H1 (cell line): ENCODE measurements around the gene PIAS3. TPM values are rescaled to one million over a fixed set of nuclear protein-coding genes. Genes with fewer than 3 reads are reported as not detected.

Experiments used
- CTCF ChIA-PET: fragments of 300-600 bp; sonication (Branson Sonifier 250); formaldehyde crosslinking; loops from one replicate; lab custom pipeline; 2021; ENCODE audit not compliant: partially characterized antibody; lab: Charles Lee
- POLR2A ChIA-PET: fragments of 300-600 bp; sonication (Branson Sonifier 250); formaldehyde crosslinking; loops from one replicate; lab custom pipeline; 2021; ENCODE audit warnings: inconsistent platforms; ENCODE audit not compliant: partially characterized antibody; lab: Charles Lee
- DNase-seq, 2 experiments: peaks; one replicate each; pipeline versions ENCODE4 v3.0.0 to v3.0.0-alpha.2; 2010 to 2022; ENCODE audit warnings: low spot score in 2 of 2, low read depth in 1 of 2, mixed read lengths in 1 of 2
- FAIRE-seq: peaks from 2 replicates; lab custom pipeline; 2011; peaks lifted over from hg19 to GRCh38; lab: Jason Lieb, UNC
- H2AFZ ChIP-seq: 2 replicates; pipeline ENCODE4 v1.8.1; 2012; ENCODE audit warnings: low read length, inconsistent platforms
- H2AK5ac ChIP-seq: 2 replicates; pipeline ENCODE4 v1.6.1; 2013; ENCODE audit warnings: low read depth, low read length
- H2BK120ac ChIP-seq: replicated peaks from 2 replicates; pipeline ENCODE3; 2013; ENCODE audit warnings: low read depth, low read length, inconsistent platforms
- H2BK12ac ChIP-seq: 2 replicates; pipeline ENCODE4 v1.6.1; 2013; ENCODE audit warnings: low read depth, low read length
- H2BK15ac ChIP-seq: 2 replicates; pipeline ENCODE4 v1.6.1; 2013; ENCODE audit warnings: low read length
- H2BK20ac ChIP-seq: 2 replicates; pipeline ENCODE4 v1.6.1; 2013; ENCODE audit warnings: low read length
- H2BK5ac ChIP-seq: 2 replicates; pipeline ENCODE4 v1.6.1; 2013; ENCODE audit warnings: low read depth, low read length
- H3K14ac ChIP-seq: 2 replicates; pipeline ENCODE4 v1.6.1; 2013; ENCODE audit warnings: inconsistent platforms; ENCODE audit not compliant: insufficient read length
- H3K18ac ChIP-seq: 2 replicates; pipeline ENCODE4 v1.6.1; 2013; ENCODE audit warnings: low read length; ENCODE audit errors: extremely low read depth
- H3K23ac ChIP-seq: 2 replicates; pipeline ENCODE4 v1.6.1; 2013; ENCODE audit warnings: inconsistent platforms; ENCODE audit not compliant: insufficient read length
- H3K23me2 ChIP-seq: 2 replicates; pipeline ENCODE4 v1.6.1; 2013; ENCODE audit warnings: low read depth, low read length
- H3K27ac ChIP-seq: 2 replicates; pipeline ENCODE4 v1.6.1; 2011; ENCODE audit warnings: low read depth, low read length, inconsistent platforms
- H3K27me3 ChIP-seq, 4 experiments: replicated peaks in 1 of 4; 1 replicate in 1 of 4; 2 replicates in 3 of 4; pipeline versions ENCODE4 v1.6.1 to v1.8.1; 2011 to 2013; ENCODE audit warnings: low read length in 3 of 4, mild to moderate bottlenecking in 3 of 4, inconsistent platforms in 2 of 4, mixed read lengths in 2 of 4, moderate library complexity in 1 of 4; ENCODE audit not compliant: control insufficient read depth in 3 of 4, insufficient read depth in 3 of 4; ENCODE audit errors: extremely low read depth in 1 of 4
- H3K36me3 ChIP-seq, 4 experiments: 2 replicates each; pipeline versions ENCODE4 v1.6.1 to v1.8.1; 2011 to 2013; ENCODE audit warnings: mild to moderate bottlenecking in 4 of 4, low read length in 3 of 4, moderate library complexity in 2 of 4, control low read depth in 1 of 4, inconsistent platforms in 1 of 4; ENCODE audit not compliant: insufficient read depth in 4 of 4, control insufficient read depth in 2 of 4
- H3K4ac ChIP-seq: replicated peaks from 2 replicates; pipeline ENCODE3; 2013; ENCODE audit warnings: low read length, low read depth, mixed read lengths, inconsistent platforms; ENCODE audit not compliant: insufficient read length
- H3K4me1 ChIP-seq, 4 experiments: replicated peaks in 1 of 4; 1 replicate in 1 of 4; 2 replicates in 3 of 4; pipeline versions ENCODE4 v1.6.1 to v1.8.1; 2011 to 2013; ENCODE audit warnings: low read length in 3 of 4, inconsistent platforms in 2 of 4, mixed read lengths in 1 of 4; ENCODE audit not compliant: insufficient read depth in 4 of 4, control insufficient read depth in 3 of 4
- H3K4me2 ChIP-seq, 2 experiments: 2 replicates each; pipeline versions ENCODE4 v1.6.1 to v1.8.1; 2011 to 2013; ENCODE audit warnings: low read depth in 2 of 2, low read length in 2 of 2, control low read depth in 1 of 2, inconsistent platforms in 1 of 2, mild to moderate bottlenecking in 1 of 2; ENCODE audit not compliant: insufficient read depth in 1 of 2
- H3K4me3 ChIP-seq, 4 experiments: fragments of 200-600, 300-600 bp in 1 of 4; sonication (generic), shearing (Covaris generic), sonication (Bioruptor Twin) in 1 of 4; 2 replicates each; pipeline versions ENCODE4 v1.5.1 to v1.8.1; 2011 to 2016; ENCODE audit warnings: low read length in 4 of 4, low read depth in 3 of 4, control low read depth in 2 of 4, inconsistent platforms in 2 of 4, mild to moderate bottlenecking in 2 of 4, mixed read lengths in 1 of 4, moderate library complexity in 1 of 4; ENCODE audit not compliant: insufficient read depth in 2 of 4; ENCODE audit errors: extremely low read depth in 1 of 4
- H3K56ac ChIP-seq: replicated peaks from 2 replicates; pipeline ENCODE3; 2013; ENCODE audit warnings: low read depth, mild to moderate bottlenecking, mixed read lengths, low read length, inconsistent platforms; ENCODE audit not compliant: insufficient read length
- H3K79me1 ChIP-seq: 2 replicates; pipeline ENCODE4 v1.6.1; 2013; ENCODE audit warnings: low read depth, low read length, control low read depth
- H3K79me2 ChIP-seq, 2 experiments: 2 replicates each; pipeline versions ENCODE4 v1.6.1 to v1.8.1; 2012 to 2013; ENCODE audit warnings: low read length in 2 of 2, mild to moderate bottlenecking in 2 of 2, inconsistent platforms in 1 of 2; ENCODE audit not compliant: insufficient read depth in 2 of 2, control insufficient read depth in 1 of 2
- H3K9ac ChIP-seq, 4 experiments: replicated peaks in 1 of 4; 1 replicate in 1 of 4; 2 replicates in 3 of 4; pipeline versions ENCODE4 v1.6.1 to v1.8.1; 2011 to 2013; ENCODE audit warnings: low read depth in 3 of 4, low read length in 3 of 4, control low read depth in 2 of 4, mild to moderate bottlenecking in 2 of 4, moderate library complexity in 2 of 4, inconsistent platforms in 1 of 4; ENCODE audit errors: extremely low read depth in 1 of 4
- H3K9me3 ChIP-seq, 2 experiments: 2 replicates each; pipeline versions ENCODE4 v1.6.1 to v1.8.1; 2012 to 2013; ENCODE audit warnings: mild to moderate bottlenecking in 2 of 2, moderate library complexity in 2 of 2, control low read depth in 1 of 2, inconsistent platforms in 1 of 2, low read depth in 1 of 2, low read length in 1 of 2, mixed read lengths in 1 of 2; ENCODE audit not compliant: insufficient read depth in 2 of 2
- H4K20me1 ChIP-seq, 2 experiments: replicated peaks in 1 of 2; 2 replicates each; pipeline versions ENCODE3 to v1.8.1; 2011 to 2013; ENCODE audit warnings: inconsistent platforms in 2 of 2, low read length in 2 of 2, mild to moderate bottlenecking in 1 of 2; ENCODE audit not compliant: insufficient read depth in 2 of 2, control insufficient read depth in 1 of 2
- H4K5ac ChIP-seq: 2 replicates; pipeline ENCODE4 v1.6.1; 2013; ENCODE audit warnings: low read length, low read depth, mixed read lengths, inconsistent platforms; ENCODE audit not compliant: insufficient read length
- H4K8ac ChIP-seq: 2 replicates; pipeline ENCODE4 v1.8.0; 2013; ENCODE audit warnings: mild to moderate bottlenecking, moderate library complexity, low read length, inconsistent platforms; ENCODE audit not compliant: insufficient read depth; ENCODE audit errors: extremely low read depth
- H4K91ac ChIP-seq: replicated peaks from 2 replicates; pipeline ENCODE3; 2013; ENCODE audit warnings: low read length, mixed read lengths, inconsistent platforms; ENCODE audit not compliant: insufficient read length
- ASH2L ChIP-seq: fragments of 200-600, 300-600 bp; sonication (generic); IDR thresholded peaks from one replicate; pipeline ENCODE4 v1.7.1; 2017; ENCODE audit warnings: low read length
- CHD1 ChIP-seq: IDR thresholded peaks from 2 replicates; pipeline ENCODE4 v1.6.1; 2012; ENCODE audit warnings: low read depth, low read length, improper control_type of control experiment
- E2F6 ChIP-seq: IDR thresholded peaks from 2 replicates; pipeline ENCODE4 v1.6.1; 2012; ENCODE audit warnings: inconsistent platforms
- GABPA ChIP-seq: IDR thresholded peaks from 2 replicates; pipeline ENCODE4 v1.6.1; 2011; ENCODE audit warnings: mild to moderate bottlenecking, low read length, moderate library complexity, borderline replicate concordance; ENCODE audit not compliant: insufficient read depth
- RBBP5 ChIP-seq: IDR thresholded peaks from 2 replicates; pipeline ENCODE4 v1.7.1; 2012; ENCODE audit warnings: low read depth, mild to moderate bottlenecking, inconsistent platforms, low read length, moderate library complexity, borderline replicate concordance
- SP1 ChIP-seq: IDR thresholded peaks from 2 replicates; pipeline ENCODE4 v1.6.1; 2011; ENCODE audit warnings: low read depth, low read length
- WGBS, 2 experiments: shearing (Covaris generic) in 1 of 2; methylation state at CpG; one replicate each; pipeline versions ENCODE4 v1.1.6 to v1.1.7; 2013 to 2015; ENCODE audit warnings: low lambda C conversion rate in 2 of 2, mixed read lengths in 2 of 2, inconsistent platforms in 1 of 2, low coverage in 1 of 2, missing lambda C conversion rate in 1 of 2; ENCODE audit not compliant: insufficient replicate concordance in 2 of 2, insufficient coverage in 1 of 2, insufficient read length in 1 of 2; ENCODE audit errors: extremely low coverage in 1 of 2, missing lambda C conversion rate in 1 of 2; 5-methylcytosine and 5-hydroxymethylcytosine counted together
- polyA plus RNA-seq, 7 experiments: library from polyadenylated mRNA; depleted of rRNA in 3 of 7; stranded (reverse) in 5 of 7; unstranded in 2 of 7; fragments of >200 nt in 5 of 7; fragments of 200-250 nt in 2 of 7; gene quantifications; 1 replicate in 5 of 7; 2 replicates in 1 of 7; 4 replicates in 1 of 7; pipeline versions ENCODE4 v1.2.1 to v1.2.3, GENCODE V29; 2011 to 2013; ENCODE audit warnings: missing spikeins in 2 of 7, mixed read lengths in 2 of 7
- total RNA-seq: library from RNA; stranded (reverse); fragmentation: NEBNext Ultra II Directional; extraction: Animal tissue kit (Norgen Biotek cat#: 25700); gene quantifications from 2 replicates; pipeline ENCODE4 v1.2.1, GENCODE V29; 2021

Gene PIAS3
- total and polyA plus RNA-seq, 2 of the 8 experiments (the other 6 are each of a cell fraction or from before 2014, with no cell fraction given), result 36.7 to 49.9 TPM

GRCh38 chr1:145863282-145864018 lies 4.6 kb upstream of the PIAS3 start:
- H2AFZ ChIP-seq, result no peak overlapping the region
- CTCF ChIA-PET, result interaction anchor here (0.7 to 12.9 kb wide), 7 partner anchors 9 to 151 kb away, joined by 3 to 214 read pairs (median 4); partner anchors contain the start of gene NUDT17

More at GRCh38 chr1:145863282-145864018, 4.6 kb upstream of the PIAS3 start:
- Histone ChIP-seq H3K79me1 (no peaks in the 10 kb centered on the region), H4K8ac (no peak overlapping the region), H3K9me3 (no peaks in the 10 kb centered on the region), H3K23ac (no peak overlapping the region), H3K27me3 (no peaks in the 10 kb centered on the region), H2AK5ac (no peak overlapping the region), H2BK12ac (no peak overlapping the region), H3K18ac (no peak overlapping the region), H3K4me3 (no peak overlapping the region), H3K27ac (no peak overlapping the region), H3K36me3 (no peaks in the 10 kb centered on the region), H3K4ac (no peak overlapping the region), H3K23me2 (peaks cover 7% of the 10 kb centered on the region), H3K9ac (no peak overlapping the region), H4K20me1 (no peaks in the 10 kb centered on the region), H3K4me2 (no peak overlapping the region), H3K56ac (no peak overlapping the region), H3K4me1 (peaks cover 0 to 5% (median 3%) of the 10 kb centered on the region in 4 experiments; a peak in 4 of 7 replicates), H3K14ac (no peak overlapping the region), H2BK20ac (no peak overlapping the region), H3K79me2 (no peaks in the 10 kb centered on the region), H2BK5ac (no peak overlapping the region), H2BK120ac (no peak overlapping the region), H2BK15ac (no peak overlapping the region), H4K91ac (no peak overlapping the region), H4K5ac (no peak overlapping the region)
- 85% methylated on average over 5 of the region's 5 CpGs; no CpG with 5 or more reads in 1 of the 2 experiments for WGBS, 2 experiments
- DNase-seq (no peak), FAIRE-seq (no peak)
- POLR2A ChIA-PET, result interaction anchor here (0.5 to 8.1 kb wide), 8 partner anchors 9 to 188 kb away, joined by 3 to 95 read pairs (median 4); partner anchors contain the start of gene NUDT17
- no peak for TF ChIP-seq SP1
- no peak for TF ChIP-seq GABPA
- TF ChIP-seq E2F6, result no peak
- TF ChIP-seq ASH2L, result no peak
- no peak for TF ChIP-seq CHD1
- TF ChIP-seq RBBP5, result no peak
